Fibroblast of lung (primary cell): ENCODE measurements around the gene MEDAG. TPM values are rescaled to one million over a fixed set of nuclear protein-coding genes. Genes with fewer than 3 reads are reported as not detected.

Source experiments
- DNase-seq, 2 donors: peaks; one replicate each; pipeline versions ENCODE4 v3.0.0 to v3.0.0-alpha.2; 2010; ENCODE audit warnings: low read depth in 2 of 2
- H2AFZ ChIP-seq: 2 replicates; pipeline ENCODE4 v1.5.1; 2012; ENCODE audit warnings: low read length, control low read depth, inconsistent platforms
- H3K27ac ChIP-seq: 2 replicates; pipeline ENCODE4 v1.5.1; 2011; ENCODE audit warnings: low read length, control low read depth; ENCODE audit not compliant: insufficient read depth
- H3K27me3 ChIP-seq: 2 replicates; pipeline ENCODE4 v1.5.1; 2011; ENCODE audit warnings: mild to moderate bottlenecking, low read length; ENCODE audit not compliant: control insufficient read depth, insufficient read depth
- H3K36me3 ChIP-seq: 2 replicates; pipeline ENCODE4 v1.5.1; 2011; ENCODE audit warnings: low read length; ENCODE audit not compliant: control insufficient read depth, insufficient read depth
- H3K4me1 ChIP-seq: 2 replicates; pipeline ENCODE4 v1.5.1; 2011; ENCODE audit warnings: low read length; ENCODE audit not compliant: control insufficient read depth, insufficient read depth; ENCODE audit errors: extremely low read depth
- H3K4me2 ChIP-seq: 2 replicates; pipeline ENCODE4 v1.5.1; 2011; ENCODE audit warnings: low read length, control low read depth; ENCODE audit not compliant: insufficient read depth; ENCODE audit errors: extremely low read depth
- H3K4me3 ChIP-seq, 4 experiments: fragments of 200-600 bp in 1 of 4; sonication (generic) in 1 of 4; replicated peaks in 1 of 4; 2 replicates each; pipeline ENCODE4 v1.5.1; 2011 to 2016; ENCODE audit warnings: low read length in 4 of 4, low read depth in 3 of 4, mild to moderate bottlenecking in 3 of 4, control low read depth in 2 of 4, inconsistent platforms in 1 of 4, mixed read lengths in 1 of 4; ENCODE audit not compliant: insufficient read depth in 1 of 4; ENCODE audit errors: control extremely low read depth in 1 of 4
- H3K79me2 ChIP-seq: 2 replicates; pipeline ENCODE4 v1.5.1; 2012; ENCODE audit warnings: mild to moderate bottlenecking, low read length, inconsistent platforms; ENCODE audit not compliant: control insufficient read depth, insufficient read depth
- H3K9ac ChIP-seq: 2 replicates; pipeline ENCODE4 v1.5.1; 2011; ENCODE audit warnings: mild to moderate bottlenecking, low read length, control low read depth; ENCODE audit not compliant: insufficient read depth
- H3K9me3 ChIP-seq: 2 replicates; pipeline ENCODE4 v1.5.1; 2012; ENCODE audit warnings: low read depth, low read length; ENCODE audit not compliant: control insufficient read depth, insufficient read depth
- H4K20me1 ChIP-seq: 2 replicates; pipeline ENCODE4 v1.5.1; 2011; ENCODE audit warnings: low read length; ENCODE audit not compliant: control insufficient read depth, insufficient read depth; ENCODE audit errors: extremely low read depth
- CTCF ChIP-seq, 2 donors: IDR thresholded peaks in 1 of 2; conservative IDR thresholded peaks in 1 of 2; 1 replicate in 1 of 2; 2 replicates in 1 of 2; pipeline ENCODE4 v1.5.1; 2011 to 2012; ENCODE audit warnings: low read length in 2 of 2, control low read depth in 1 of 2, inconsistent platforms in 1 of 2, low read depth in 1 of 2, mild to moderate bottlenecking in 1 of 2
- EZH2 ChIP-seq: IDR thresholded peaks from 2 replicates; pipeline ENCODE4 v1.5.1; 2012; ENCODE audit warnings: low read length, control low read depth, mild to moderate bottlenecking; ENCODE audit errors: missing control alignments
- polyA plus RNA-seq, 2 donors: library from polyadenylated mRNA; depleted of rRNA in 1 of 2; stranded (reverse) in 1 of 2; unstranded in 1 of 2; fragments of >200 nt; gene quantifications; 2 replicates each; pipeline ENCODE4 v1.2.1, GENCODE V29; 2011 to 2012; ENCODE audit warnings: missing spikeins in 1 of 2
- total RNA-seq: library from RNA; depleted of rRNA; stranded (reverse); fragments of >200 nt; gene quantifications from 2 replicates; pipeline ENCODE4 v1.2.1, GENCODE V29; 2014

MEDAG gene
- total and polyA plus RNA-seq, 2 donors (not counting 1 experiment from before 2014, with no cell fraction given): 11.2 to 99.8 TPM

- Histone ChIP-seq H2AFZ (no peak overlapping the region), H3K4me2 (peak overlapping the region; percentile 56)
- peak in 1 of 2 donors; percentile 76 for DNase-seq
These were observed 43.4 kb upstream of the MEDAG start for GRCh38 chr13:30862707-30863106.

GRCh38 chr13:30863231-30863630, 42.8 kb upstream of the MEDAG start:
- Histone ChIP-seq H3K27ac (no peak overlapping the region), H3K4me3 (no peak overlapping the region), H3K4me2 (no peak overlapping the region), H4K20me1 (no peaks in the 10 kb centered on the region), H3K79me2 (no peaks in the 10 kb centered on the region), H3K9ac (no peak overlapping the region), H2AFZ (no peak overlapping the region), H3K36me3 (no peaks in the 10 kb centered on the region), H3K27me3 (no peaks in the 10 kb centered on the region), H3K9me3 (no peaks in the 10 kb centered on the region), H3K4me1 (peaks cover 35% of the 10 kb centered on the region)
- no peak for TF ChIP-seq CTCF (conservative IDR thresholded peaks at IDR 0.05 in 1 of 2, IDR thresholded peaks at IDR 0.05 in 1 of 2; ENCODE audit: low read depth in 1 of 2, low read length in 2 of 2)
- TF ChIP-seq EZH2: no peak
- DNase-seq: no peak

More at GRCh38 chr13:30862707-30863106, 43.4 kb upstream of the MEDAG start:
- no peak overlapping the region for H3K4me3 ChIP-seq
- no peaks in the 10 kb centered on the region for H3K9me3 ChIP-seq
- no peaks in the 10 kb centered on the region for H3K27me3 ChIP-seq
- no peaks in the 10 kb centered on the region for H3K79me2 ChIP-seq
- H3K36me3 ChIP-seq: no peaks in the 10 kb centered on the region
- TF ChIP-seq CTCF (conservative IDR thresholded peaks at IDR 0.05 in 1 of 2, IDR thresholded peaks at IDR 0.05 in 1 of 2; ENCODE audit: low read depth in 1 of 2, low read length in 2 of 2) (no peak), EZH2 (no peak)
- no peak overlapping the region for H3K9ac ChIP-seq
- H4K20me1 ChIP-seq: no peaks in the 10 kb centered on the region
- no peak overlapping the region for H3K27ac ChIP-seq
- H3K4me1 ChIP-seq: peaks cover 34% of the 10 kb centered on the region

- Histone ChIP-seq H3K27me3 (no peaks in the 10 kb centered on the region), H3K27ac (peak overlapping the region; percentile 96), H3K4me2 (no peak overlapping the region), H3K4me1 (peaks cover 40% of the 10 kb centered on the region), H3K9ac (peak overlapping the region; percentile 9), H3K36me3 (no peaks in the 10 kb centered on the region), H3K9me3 (no peaks in the 10 kb centered on the region), H3K4me3 (no peak overlapping the region), H3K79me2 (no peaks in the 10 kb centered on the region), H2AFZ (no peak overlapping the region), H4K20me1 (no peaks in the 10 kb centered on the region)
- TF ChIP-seq EZH2 (no peak), CTCF (conservative IDR thresholded peaks at IDR 0.05 in 1 of 2, IDR thresholded peaks at IDR 0.05 in 1 of 2; ENCODE audit: low read depth in 1 of 2, low read length in 2 of 2) (no peak)
- DNase-seq: no peak
These were observed 42.3 kb upstream of the MEDAG start for GRCh38 chr13:30863796-30864195.
